Measurements from ENCODE around the gene OR2J2.
"Not testable (repeated sequence)": the region's sequence is repeated elsewhere in the genome, so short reads cannot be mapped to it uniquely, and the experiment has no call there.

OR2J2 gene

DNA sequence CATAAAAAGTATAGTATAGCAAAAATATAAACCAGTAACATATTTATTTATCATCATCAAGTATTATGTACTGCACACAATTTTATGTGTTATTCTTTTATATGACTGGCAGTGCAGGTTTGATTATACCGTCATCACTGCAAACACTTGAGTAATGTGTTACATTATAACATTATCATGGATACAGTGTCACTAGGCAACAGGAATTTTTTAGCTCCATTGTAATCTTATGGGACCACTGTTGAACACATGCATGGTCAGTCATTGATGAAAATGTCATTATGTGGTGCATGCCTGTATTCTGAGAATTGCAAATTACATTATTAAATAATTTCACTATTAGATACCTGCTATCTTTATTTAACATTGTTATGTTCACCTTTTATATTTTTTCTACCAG, 29.1 kb upstream of the OR2J2 start:
- Histone ChIP-seq H2AFZ (ENCODE audit: low read depth) (no peak overlapping the region), H3K4me1 (ENCODE audit: low read depth, poor library complexity, severe bottlenecking) (no peaks in the 10 kb centered on the region), H3K27ac (no peak overlapping the region), H4K20me1 (ENCODE audit: insufficient read depth) (no peaks in the 10 kb centered on the region), H3K36me3 (ENCODE audit: insufficient read depth) (no peaks in the 10 kb centered on the region), H3K27me3 (ENCODE audit: insufficient read depth, low read depth) (no peaks in the 10 kb centered on the region), H3K4me2 (no peak overlapping the region), H3K9ac (no peak overlapping the region), H3K4me3 (IDR thresholded peaks at IDR 0.05; ENCODE audit: insufficient read depth, low read depth, low read length) (no peak overlapping the region), H3K79me2 (ENCODE audit: insufficient read depth, low read depth) (no peaks in the 10 kb centered on the region)
- TF ChIP-seq, protein P1, sequence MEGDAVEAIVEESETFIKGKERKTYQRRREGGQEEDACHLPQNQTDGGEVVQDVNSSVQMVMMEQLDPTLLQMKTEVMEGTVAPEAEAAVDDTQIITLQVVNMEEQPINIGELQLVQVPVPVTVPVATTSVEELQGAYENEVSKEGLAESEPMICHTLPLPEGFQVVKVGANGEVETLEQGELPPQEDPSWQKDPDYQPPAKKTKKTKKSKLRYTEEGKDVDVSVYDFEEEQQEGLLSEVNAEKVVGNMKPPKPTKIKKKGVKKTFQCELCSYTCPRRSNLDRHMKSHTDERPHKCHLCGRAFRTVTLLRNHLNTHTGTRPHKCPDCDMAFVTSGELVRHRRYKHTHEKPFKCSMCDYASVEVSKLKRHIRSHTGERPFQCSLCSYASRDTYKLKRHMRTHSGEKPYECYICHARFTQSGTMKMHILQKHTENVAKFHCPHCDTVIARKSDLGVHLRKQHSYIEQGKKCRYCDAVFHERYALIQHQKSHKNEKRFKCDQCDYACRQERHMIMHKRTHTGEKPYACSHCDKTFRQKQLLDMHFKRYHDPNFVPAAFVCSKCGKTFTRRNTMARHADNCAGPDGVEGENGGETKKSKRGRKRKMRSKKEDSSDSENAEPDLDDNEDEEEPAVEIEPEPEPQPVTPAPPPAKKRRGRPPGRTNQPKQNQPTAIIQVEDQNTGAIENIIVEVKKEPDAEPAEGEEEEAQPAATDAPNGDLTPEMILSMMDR (conservative IDR thresholded peaks at IDR 0.05; ENCODE audit: low read depth, low read length): no peak

DNA sequence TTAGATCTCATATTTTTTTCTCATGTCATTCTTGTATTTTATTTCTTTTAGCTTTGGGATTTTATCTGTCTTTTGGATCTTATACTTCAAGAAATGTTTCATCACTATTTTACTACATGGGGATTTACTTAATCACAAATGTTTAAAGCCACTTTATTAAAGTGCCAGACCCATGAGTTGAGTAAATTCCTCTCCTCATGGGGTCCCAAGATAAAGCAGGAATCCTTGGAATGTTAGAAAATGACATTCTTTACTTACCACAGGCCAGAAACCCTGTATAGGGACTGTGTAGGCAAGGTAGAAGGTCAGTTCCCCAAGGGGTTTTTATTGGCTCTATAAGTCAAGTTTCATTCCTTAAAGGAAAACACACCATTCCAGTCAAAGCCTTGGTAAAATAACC, 28.4 kb upstream of the OR2J2 start:
- no peak overlapping the region for H3K27ac ChIP-seq
- H3K4me2 ChIP-seq: no peak overlapping the region
- no peak overlapping the region for H2AFZ ChIP-seq (ENCODE audit: low read depth)
- H3K36me3 ChIP-seq (ENCODE audit: insufficient read depth): no peaks in the 10 kb centered on the region
- no peaks in the 10 kb centered on the region for H3K79me2 ChIP-seq (ENCODE audit: insufficient read depth, low read depth)
- H3K27me3 ChIP-seq (ENCODE audit: insufficient read depth, low read depth): no peaks in the 10 kb centered on the region
- H3K9ac ChIP-seq: no peak overlapping the region
- H3K4me1 ChIP-seq (ENCODE audit: low read depth, poor library complexity, severe bottlenecking): no peaks in the 10 kb centered on the region
- no peaks in the 10 kb centered on the region for H4K20me1 ChIP-seq (ENCODE audit: insufficient read depth)
- TF ChIP-seq, protein P1 (conservative IDR thresholded peaks at IDR 0.05; ENCODE audit: low read depth, low read length): no peak
- no peak overlapping the region for H3K4me3 ChIP-seq (IDR thresholded peaks at IDR 0.05; ENCODE audit: insufficient read depth, low read depth, low read length)

DNA sequence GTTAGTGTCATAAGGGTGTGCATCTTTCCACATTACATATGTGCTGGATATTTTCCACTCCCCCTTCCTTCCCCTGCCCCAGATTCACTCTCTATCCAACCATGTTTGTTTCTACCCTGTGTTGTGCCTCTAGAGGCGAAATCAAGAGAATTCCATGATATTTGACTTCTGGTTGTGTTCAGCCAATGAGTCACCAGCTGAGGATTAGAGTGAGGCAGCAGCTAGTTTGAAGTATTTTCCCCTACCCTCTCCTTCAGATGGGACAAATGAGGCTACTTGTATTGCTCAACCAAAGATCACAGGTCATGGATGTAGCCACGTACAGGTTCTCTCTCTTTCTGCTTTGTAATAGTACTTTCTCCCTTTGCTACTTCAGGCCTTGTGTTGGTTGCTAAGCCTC, 24.5 kb upstream of the OR2J2 start:
- no peak overlapping the region for H2AFZ ChIP-seq (ENCODE audit: low read depth)
- no peaks in the 10 kb centered on the region for H4K20me1 ChIP-seq (ENCODE audit: insufficient read depth)
- H3K27ac ChIP-seq: no peak overlapping the region

DNA sequence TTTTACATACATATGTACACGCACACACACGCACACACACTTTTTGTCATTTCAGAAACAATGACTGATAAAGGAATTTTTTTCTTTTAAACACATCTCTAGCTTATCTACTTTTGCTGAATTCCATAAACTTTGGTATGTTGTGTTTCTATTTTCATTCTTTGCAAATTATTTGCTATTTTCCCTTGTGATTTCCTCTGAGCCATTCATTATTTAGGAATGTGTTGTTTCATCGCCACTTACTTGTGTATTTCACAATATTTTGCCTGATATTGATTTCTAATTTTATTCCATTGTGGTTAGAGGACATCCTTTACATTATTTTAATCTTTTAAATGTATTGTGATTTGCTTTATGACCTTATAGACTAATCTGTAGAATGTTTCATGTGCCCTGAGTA, 23.6 kb upstream of the OR2J2 start:
- H3K36me3 ChIP-seq (ENCODE audit: insufficient read depth): no peaks in the 10 kb centered on the region
- H3K27me3 ChIP-seq (ENCODE audit: insufficient read depth, low read depth): no peaks in the 10 kb centered on the region
- no peak overlapping the region for H2AFZ ChIP-seq (ENCODE audit: low read depth)
- no peaks in the 10 kb centered on the region for H3K4me1 ChIP-seq (ENCODE audit: low read depth, poor library complexity, severe bottlenecking)
- no peak overlapping the region for H3K9ac ChIP-seq
- no peak overlapping the region for H3K4me2 ChIP-seq
- H3K27ac ChIP-seq: no peak overlapping the region
- H4K20me1 ChIP-seq (ENCODE audit: insufficient read depth): no peaks in the 10 kb centered on the region
- no peaks in the 10 kb centered on the region for H3K79me2 ChIP-seq (ENCODE audit: insufficient read depth, low read depth)
- no peak overlapping the region for H3K4me3 ChIP-seq (IDR thresholded peaks at IDR 0.05; ENCODE audit: insufficient read depth, low read depth, low read length)
- TF ChIP-seq, protein P1 (conservative IDR thresholded peaks at IDR 0.05; ENCODE audit: low read depth, low read length): no peak

More for the DNA sequence above, 24.5 kb upstream of the OR2J2 start:
- Histone ChIP-seq H3K4me1 (ENCODE audit: low read depth, poor library complexity, severe bottlenecking) (no peaks in the 10 kb centered on the region), H3K4me3 (IDR thresholded peaks at IDR 0.05; ENCODE audit: insufficient read depth, low read depth, low read length) (no peak overlapping the region), H3K27me3 (ENCODE audit: insufficient read depth, low read depth) (no peaks in the 10 kb centered on the region), H3K36me3 (ENCODE audit: insufficient read depth) (no peaks in the 10 kb centered on the region), H3K4me2 (no peak overlapping the region), H3K9ac (no peak overlapping the region), H3K79me2 (ENCODE audit: insufficient read depth, low read depth) (no peaks in the 10 kb centered on the region)
- TF ChIP-seq, protein P1 (conservative IDR thresholded peaks at IDR 0.05; ENCODE audit: low read depth, low read length): no peak

DNA sequence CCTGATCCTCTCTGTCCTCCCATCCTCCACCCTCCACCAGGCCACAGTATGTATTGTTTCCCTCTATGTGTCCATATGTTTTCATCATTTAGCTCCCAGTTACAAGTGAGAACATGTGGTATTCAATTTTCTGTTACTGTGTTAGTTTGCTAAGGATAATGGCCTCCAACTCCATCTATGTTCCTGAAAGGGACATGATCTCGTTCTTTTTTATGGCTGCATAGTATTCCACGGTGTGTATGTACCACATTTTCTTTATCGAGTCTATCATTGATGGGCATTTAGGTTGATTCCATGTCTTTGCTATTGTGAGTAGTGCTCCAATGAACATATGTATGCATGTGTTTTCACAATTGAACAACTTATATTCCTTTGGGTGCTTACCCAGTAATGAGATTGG, 21.3 kb upstream of the OR2J2 start:
- H2AFZ ChIP-seq (ENCODE audit: low read depth); H3K4me3 ChIP-seq (IDR thresholded peaks at IDR 0.05; ENCODE audit: insufficient read depth, low read depth, low read length); H3K27ac ChIP-seq; H3K4me1 ChIP-seq (ENCODE audit: low read depth, poor library complexity, severe bottlenecking); H3K36me3 ChIP-seq (ENCODE audit: insufficient read depth); H3K79me2 ChIP-seq (ENCODE audit: insufficient read depth, low read depth); H3K9ac ChIP-seq; H4K20me1 ChIP-seq (ENCODE audit: insufficient read depth); H3K4me2 ChIP-seq; H3K27me3 ChIP-seq (ENCODE audit: insufficient read depth, low read depth): not testable (repeated sequence)
